Endothelial cell of umbilical vein (primary cell): Measurements from ENCODE around the gene UNC5C. TPM values are rescaled to one million over a fixed set of nuclear protein-coding genes. Genes with fewer than 3 reads are reported as not detected.

ENCODE experiments used
- BruUV-seq: library from RNA; stranded (reverse); fragments of 400-500 nt; replicated peaks from 2 replicates; lab custom pipeline; 2021; lab: Mats Ljungman, UMichigan
- CTCF ChIA-PET: fragments of 300-600, 350-600 bp; sonication (Branson Sonifier 250); formaldehyde crosslinking; loops from one replicate; lab custom pipeline; 2021; ENCODE audit warnings: antibody characterized with exemption, inconsistent platforms; lab: Charles Lee
- POLR2A ChIA-PET: fragments of 300-600, 350-600 bp; sonication (Branson Sonifier 250); formaldehyde crosslinking; loops from one replicate; lab custom pipeline; 2021; ENCODE audit warnings: antibody characterized with exemption, inconsistent platforms; lab: Charles Lee
- DNase-seq: peaks from one replicate; pipeline ENCODE4 v3.0.0-alpha.2; 2011; ENCODE audit warnings: low read depth, low spot score
- FAIRE-seq: peaks from 2 replicates; lab custom pipeline; 2011; peaks lifted over from hg19 to GRCh38; lab: Jason Lieb, UNC
- H2AFZ ChIP-seq: 2 replicates; pipeline ENCODE4 v1.6.0; 2012; ENCODE audit warnings: low read depth, low read length, control low read depth, inconsistent platforms
- H3K27ac ChIP-seq: 2 replicates; pipeline ENCODE4 v1.5.1; 2011; ENCODE audit warnings: low read depth, mild to moderate bottlenecking, control low read depth, low read length, moderate library complexity; ENCODE audit not compliant: insufficient read depth
- H3K27me3 ChIP-seq, 2 experiments: 2 replicates each; pipeline versions ENCODE4 v1.6.0 to v1.6.1; 2011; ENCODE audit warnings: low read length in 2 of 2, mixed read lengths in 1 of 2; ENCODE audit not compliant: control insufficient read depth in 2 of 2, insufficient read depth in 2 of 2
- H3K36me3 ChIP-seq, 2 experiments: 2 replicates in 1 of 2; 3 replicates in 1 of 2; pipeline ENCODE4 v1.5.1; 2011; ENCODE audit warnings: low read length in 2 of 2, mild to moderate bottlenecking in 1 of 2, moderate library complexity in 1 of 2; ENCODE audit not compliant: control insufficient read depth in 2 of 2, insufficient read depth in 2 of 2; ENCODE audit errors: extremely low read depth in 1 of 2
- H3K4me1 ChIP-seq: 3 replicates; pipeline ENCODE4 v1.5.1; 2011; ENCODE audit warnings: mild to moderate bottlenecking, low read length; ENCODE audit not compliant: control insufficient read depth, insufficient read depth; ENCODE audit errors: extremely low read depth
- H3K4me2 ChIP-seq: 2 replicates; pipeline ENCODE4 v1.6.1; 2011; ENCODE audit warnings: low read length, control low read depth, mixed read lengths; ENCODE audit not compliant: insufficient read depth
- H3K4me3 ChIP-seq, 3 experiments: fragments of 200-600 bp in 1 of 3; sonication (generic), shearing (Covaris generic) in 1 of 3; replicated peaks in 1 of 3; 2 replicates each; pipeline ENCODE4 v1.5.1; 2011 to 2016; ENCODE audit warnings: control low read depth in 3 of 3, low read length in 3 of 3, mild to moderate bottlenecking in 2 of 3, inconsistent platforms in 1 of 3, low read depth in 1 of 3, moderate library complexity in 1 of 3; ENCODE audit not compliant: insufficient read depth in 1 of 3
- H3K79me2 ChIP-seq: 2 replicates; pipeline ENCODE4 v1.6.0; 2012; ENCODE audit warnings: low read length, inconsistent platforms; ENCODE audit not compliant: control insufficient read depth, insufficient read depth
- H3K9ac ChIP-seq: replicated peaks from 2 replicates; pipeline ENCODE3; 2011; ENCODE audit warnings: low read length, control low read depth; ENCODE audit not compliant: insufficient read depth; ENCODE audit errors: extremely low read depth
- H3K9me1 ChIP-seq: replicated peaks from 3 replicates; pipeline ENCODE4 v1.6.0; 2011; ENCODE audit warnings: mild to moderate bottlenecking, low read length; ENCODE audit not compliant: control insufficient read depth, insufficient read depth; ENCODE audit errors: extremely low read depth
- H3K9me3 ChIP-seq: replicated peaks from 2 replicates; pipeline ENCODE4 v1.5.1; 2012; ENCODE audit warnings: low read length, inconsistent platforms; ENCODE audit not compliant: control insufficient read depth, insufficient read depth
- H4K20me1 ChIP-seq: replicated peaks from 2 replicates; pipeline ENCODE3; 2011; ENCODE audit warnings: mild to moderate bottlenecking, low read length; ENCODE audit not compliant: control insufficient read depth, insufficient read depth; ENCODE audit errors: extremely low read depth
- EZH2 ChIP-seq: IDR thresholded peaks from 2 replicates; pipeline ENCODE4 v1.6.1; 2012; ENCODE audit warnings: borderline replicate concordance, low read depth, mild to moderate bottlenecking, moderate library complexity, low read length, inconsistent platforms; ENCODE audit not compliant: severe bottlenecking
- FOS ChIP-seq: IDR thresholded peaks from 2 replicates; pipeline ENCODE4 v1.6.1; 2011; ENCODE audit warnings: mild to moderate bottlenecking, low read length, moderate library complexity, borderline replicate concordance; ENCODE audit not compliant: insufficient read depth
- GATA2 ChIP-seq: IDR thresholded peaks from 2 replicates; pipeline ENCODE4 v1.7.0; 2011; ENCODE audit warnings: low read depth, mild to moderate bottlenecking, moderate library complexity, mixed read lengths, low read length; ENCODE audit not compliant: insufficient read length, insufficient read depth
- JUN ChIP-seq: IDR thresholded peaks from 2 replicates; pipeline ENCODE4 v1.6.1; 2011; ENCODE audit warnings: borderline replicate concordance, low read depth; ENCODE audit not compliant: insufficient read length, insufficient read depth
- MYC ChIP-seq: IDR thresholded peaks from one replicate; pipeline ENCODE4 v1.6.1; 2011; ENCODE audit warnings: mild to moderate bottlenecking, low read depth, low read length
- POLR2A ChIP-seq: IDR thresholded peaks from 2 replicates; pipeline ENCODE4 v1.6.1; 2012; ENCODE audit warnings: low read depth, mild to moderate bottlenecking, control low read depth, low read length
- POLR2AphosphoS5 ChIP-seq: IDR thresholded peaks from 2 replicates; pipeline ENCODE4 v1.6.1; 2012; ENCODE audit warnings: low read depth, mild to moderate bottlenecking, control low read depth, low read length, moderate library complexity; ENCODE audit not compliant: insufficient read depth
- dilution Hi-C: fragments of 300-500 bp; cut with MboI; formaldehyde crosslinking; loops from one replicate; pipeline ENCODE4 v1.15.0; 2019; ENCODE audit warnings: low sequenced_read_pairs; ENCODE audit not compliant: extremely low pct_ligation_motif_present
- intact Hi-C: fragments of 100-400 bp; cut with micrococcal nuclease; formaldehyde crosslinking; loops from one replicate; pipeline ENCODE4 v1.10.0; 2022
- polyA plus RNA-seq, 4 experiments: library from polyadenylated mRNA; depleted of rRNA in 3 of 4; stranded (reverse) in 3 of 4; unstranded in 1 of 4; fragments of >200 nt; gene quantifications; 2 replicates each; pipeline versions ENCODE4 v1.2.1 to v1.2.3, GENCODE V29; 2011 to 2012; ENCODE audit warnings: missing spikeins in 1 of 4
- total RNA-seq: library from RNA; stranded (reverse); gene quantifications from 2 replicates; pipeline ENCODE4 v1.2.3, GENCODE V29; 2021
- TF ChIP-seq, protein P1 (sequence below): IDR thresholded peaks from 2 replicates; pipeline ENCODE4 v1.6.1; 2011; ENCODE audit not compliant: insufficient read depth, insufficient read length
- TF ChIP-seq, protein P2 (sequence below), 2 donors: IDR thresholded peaks; 1 replicate in 1 of 2; 2 replicates in 1 of 2; pipeline ENCODE4 v1.5.1; 2011; ENCODE audit warnings: low read length in 2 of 2, mild to moderate bottlenecking in 2 of 2, moderate library complexity in 2 of 2, control low read depth in 1 of 2, inconsistent platforms in 1 of 2, low read depth in 1 of 2; ENCODE audit not compliant: insufficient read depth in 1 of 2; ENCODE audit errors: extremely low read depth in 1 of 2

The UNC5C gene
- total and polyA plus RNA-seq, 2 donors (not counting 3 experiments of a cell fraction or from before 2014, with no cell fraction given) = 0.44 to 0.53 TPM

DNA sequence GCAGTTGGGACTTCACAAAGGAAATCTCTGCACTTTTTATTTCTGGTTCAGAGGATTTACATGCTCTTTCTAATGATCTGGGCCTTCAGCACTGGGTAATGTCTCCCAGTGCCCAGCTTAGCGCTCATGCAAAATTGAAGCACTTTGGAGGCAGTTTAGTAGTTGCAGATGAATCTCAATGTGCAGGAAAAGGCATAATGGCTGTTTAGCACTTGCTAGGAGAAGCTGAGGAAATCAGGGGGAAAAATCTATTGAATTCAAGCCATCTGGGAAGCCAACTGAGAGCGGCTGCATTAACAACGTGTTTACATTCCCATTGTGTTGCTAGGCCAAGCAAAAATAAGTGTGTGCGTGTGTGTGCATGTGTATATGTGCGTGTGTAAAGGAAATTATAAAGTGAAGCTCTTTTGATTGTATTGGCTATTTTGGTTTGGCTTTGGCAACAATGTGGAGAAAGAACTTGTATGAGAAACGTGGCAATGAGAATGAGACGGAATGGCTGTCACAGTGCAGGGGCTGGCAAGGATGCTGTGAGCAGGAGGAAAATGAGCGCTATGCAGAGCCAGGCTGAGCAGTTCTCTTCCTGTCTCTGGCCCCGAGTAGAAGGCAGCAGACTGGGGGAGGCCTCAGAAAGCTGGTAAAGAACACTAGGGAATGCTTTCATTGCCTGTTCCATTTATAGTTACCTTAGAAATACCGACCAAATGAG lies 231.5 kb downstream of the UNC5C start:
- POLR2A ChIA-PET = no interaction called here
- Histone ChIP-seq H3K79me2 (no peaks in the 10 kb centered on the region), H3K36me3 (no peaks in the 10 kb centered on the region), H3K9ac (no peak overlapping the region), H3K4me1 (no peaks in the 10 kb centered on the region), H3K4me2 (no peak overlapping the region), H4K20me1 (no peaks in the 10 kb centered on the region), H3K4me3 (no peak overlapping the region), H3K27ac (no peak overlapping the region), H3K9me3 (no peaks in the 10 kb centered on the region), H3K9me1 (no peaks in the 10 kb centered on the region), H3K27me3 (no peaks in the 10 kb centered on the region), H2AFZ (peak overlapping the region; percentile 35)
- peak; percentile 15 for DNase-seq
- dilution Hi-C loops = no loop called here
- TF ChIP-seq, protein P1, sequence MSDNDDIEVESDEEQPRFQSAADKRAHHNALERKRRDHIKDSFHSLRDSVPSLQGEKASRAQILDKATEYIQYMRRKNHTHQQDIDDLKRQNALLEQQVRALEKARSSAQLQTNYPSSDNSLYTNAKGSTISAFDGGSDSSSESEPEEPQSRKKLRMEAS = no peak
- TF ChIP-seq MYC = no peak
- TF ChIP-seq, protein P2, sequence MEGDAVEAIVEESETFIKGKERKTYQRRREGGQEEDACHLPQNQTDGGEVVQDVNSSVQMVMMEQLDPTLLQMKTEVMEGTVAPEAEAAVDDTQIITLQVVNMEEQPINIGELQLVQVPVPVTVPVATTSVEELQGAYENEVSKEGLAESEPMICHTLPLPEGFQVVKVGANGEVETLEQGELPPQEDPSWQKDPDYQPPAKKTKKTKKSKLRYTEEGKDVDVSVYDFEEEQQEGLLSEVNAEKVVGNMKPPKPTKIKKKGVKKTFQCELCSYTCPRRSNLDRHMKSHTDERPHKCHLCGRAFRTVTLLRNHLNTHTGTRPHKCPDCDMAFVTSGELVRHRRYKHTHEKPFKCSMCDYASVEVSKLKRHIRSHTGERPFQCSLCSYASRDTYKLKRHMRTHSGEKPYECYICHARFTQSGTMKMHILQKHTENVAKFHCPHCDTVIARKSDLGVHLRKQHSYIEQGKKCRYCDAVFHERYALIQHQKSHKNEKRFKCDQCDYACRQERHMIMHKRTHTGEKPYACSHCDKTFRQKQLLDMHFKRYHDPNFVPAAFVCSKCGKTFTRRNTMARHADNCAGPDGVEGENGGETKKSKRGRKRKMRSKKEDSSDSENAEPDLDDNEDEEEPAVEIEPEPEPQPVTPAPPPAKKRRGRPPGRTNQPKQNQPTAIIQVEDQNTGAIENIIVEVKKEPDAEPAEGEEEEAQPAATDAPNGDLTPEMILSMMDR (IDR thresholded peaks at IDR 0.05; ENCODE audit: extremely low read depth in 1 of 2, insufficient read depth in 1 of 2, low read depth in 1 of 2, low read length in 2 of 2) = no peak
- TF ChIP-seq POLR2AphosphoS5 = no peak
- TF ChIP-seq GATA2 = no peak
- TF ChIP-seq EZH2 = no peak
- no peak for TF ChIP-seq JUN
- no peak for TF ChIP-seq FOS
- no peak for TF ChIP-seq POLR2A
- intact Hi-C loops = loop anchor here (5.0 kb wide), 1 partner anchor 1455 kb away; no protein-coding TSS in a partner anchor
- CTCF ChIA-PET = interaction anchor here (0.9 kb wide), 1 partner anchor 10 kb away, joined by 4 read pairs; no protein-coding TSS in a partner anchor
- FAIRE-seq = no peak
- BruUV-seq = no TSS peak
